ENCODE measurements around the gene SLC27A3.
"Not testable (repeated sequence)": the region's sequence is repeated elsewhere in the genome, so short reads cannot be mapped to it uniquely, and the experiment has no call there.

Gene SLC27A3

DNA sequence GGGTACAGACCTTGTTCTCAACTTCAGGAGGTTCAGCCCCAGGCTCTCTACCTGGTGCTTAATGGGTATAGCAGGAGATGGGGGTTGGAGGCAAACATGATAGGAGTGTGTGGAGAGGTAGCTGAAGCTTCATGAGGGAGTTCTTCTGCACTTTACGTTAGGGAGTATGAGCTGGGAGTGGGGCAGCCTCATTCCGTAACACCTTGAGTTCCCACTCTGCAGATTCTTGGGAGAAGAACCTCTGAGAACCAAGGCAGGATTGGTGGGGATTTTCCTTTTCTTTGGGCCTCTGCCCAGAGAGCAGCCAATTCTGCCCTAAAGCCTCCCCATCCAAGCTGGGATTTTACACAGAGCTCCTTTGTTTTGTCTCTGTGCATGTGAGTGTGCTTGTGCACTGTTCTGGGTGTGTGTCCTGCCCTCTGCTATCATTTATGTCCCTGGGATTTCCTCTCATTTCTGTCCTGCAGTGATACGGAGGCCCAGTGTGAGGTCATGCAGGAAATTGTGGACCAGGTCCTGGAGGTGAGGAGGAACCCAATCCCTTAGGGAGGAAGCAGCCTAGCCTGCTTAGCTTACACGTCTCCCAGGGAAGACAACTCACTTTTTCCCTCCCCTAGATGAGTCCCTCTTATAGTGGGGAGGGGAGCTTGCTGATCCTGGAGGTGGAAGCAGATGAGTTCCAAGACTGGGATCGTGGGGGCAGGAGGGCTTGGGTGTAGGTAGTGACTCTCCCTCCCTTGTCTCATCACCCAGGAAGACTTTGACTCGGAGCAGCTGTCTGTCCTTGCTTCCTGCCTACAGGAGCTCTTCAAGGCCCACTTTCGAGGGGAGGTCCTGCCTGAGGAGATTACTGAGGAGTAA is 11.6 kb upstream of the SLC27A3 start:
- DNase-seq, result no peak

- no peak for DNase-seq
These were observed 10.9 kb upstream of the SLC27A3 start for GRCh38 chr1:153764310-153764709.

GRCh38 chr1:153766663-153767062 is 8.5 kb upstream of the SLC27A3 start:
- DNase-seq, result not testable (repeated sequence)

- no peak for DNase-seq
These were observed 7.7 kb upstream of the SLC27A3 start for GRCh38 chr1:153767519-153767918.

DNA sequence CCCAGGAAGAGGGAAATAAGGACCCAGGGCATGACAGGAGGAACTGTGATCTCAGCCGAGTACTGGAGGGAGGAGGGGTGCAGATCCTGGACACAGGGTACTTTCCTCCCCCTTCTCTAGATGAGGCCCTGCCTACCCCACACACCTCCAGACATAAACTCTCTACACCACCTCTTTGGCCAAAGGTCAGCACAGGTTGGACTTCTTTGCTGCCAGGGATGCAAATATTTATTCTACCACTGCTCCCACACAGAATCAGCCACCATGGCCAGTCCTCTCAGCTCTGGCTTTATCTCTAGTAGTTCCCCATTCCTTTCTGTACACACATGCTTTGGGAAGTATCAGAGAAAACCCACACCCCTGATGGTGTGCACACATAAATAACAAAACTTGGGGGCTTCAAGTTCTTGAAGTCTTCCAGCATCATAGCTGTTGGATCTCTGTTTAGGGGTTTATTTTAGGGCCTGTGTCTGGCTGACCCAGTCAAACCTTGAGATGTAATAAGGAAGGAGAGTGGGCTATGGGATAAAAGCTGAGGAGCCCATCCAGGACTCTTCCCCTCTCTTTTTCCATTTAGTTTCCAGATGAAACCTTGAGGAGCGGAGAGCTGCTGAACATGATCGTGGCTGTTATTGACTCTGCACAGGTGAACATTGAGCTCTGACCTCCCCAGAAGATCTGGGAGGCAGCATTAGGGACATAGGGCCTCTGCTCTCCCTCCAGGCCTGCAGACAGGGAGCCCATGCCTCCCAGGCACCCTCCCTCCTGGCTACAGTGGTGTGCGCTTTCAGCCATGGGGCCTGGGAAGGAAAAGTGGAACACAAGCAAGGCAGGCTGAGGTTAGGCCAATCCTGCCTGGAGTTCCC is 6.7 kb upstream of the SLC27A3 start:
- DNase-seq, result no peak

GRCh38 chr1:153769221-153769620 is 6.0 kb upstream of the SLC27A3 start:
- no peak for DNase-seq

DNA sequence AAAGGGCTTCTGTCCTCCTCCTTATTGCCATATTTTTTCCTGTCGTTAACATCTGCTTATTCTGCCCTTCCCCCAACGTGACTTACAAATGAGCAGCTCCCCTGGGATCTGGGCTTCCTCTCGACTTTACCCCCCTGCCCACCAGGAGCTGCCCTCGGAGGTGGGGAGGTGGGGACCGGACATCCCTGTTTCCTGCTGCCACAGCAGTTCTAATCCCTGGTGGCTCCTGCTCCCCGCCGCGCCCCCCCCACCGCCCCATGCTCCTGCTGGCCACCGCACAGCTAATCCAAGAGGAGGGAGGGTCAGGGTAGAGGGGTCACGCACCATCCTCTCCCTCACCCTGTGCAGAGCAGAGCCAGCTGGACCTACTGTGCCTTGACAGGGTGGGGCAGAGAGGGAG is 4.4 kb upstream of the SLC27A3 start:
- DNase-seq, result no peak

GRCh38 chr1:153771261-153771660 is 3.9 kb upstream of the SLC27A3 start:
- no peak for DNase-seq

DNA sequence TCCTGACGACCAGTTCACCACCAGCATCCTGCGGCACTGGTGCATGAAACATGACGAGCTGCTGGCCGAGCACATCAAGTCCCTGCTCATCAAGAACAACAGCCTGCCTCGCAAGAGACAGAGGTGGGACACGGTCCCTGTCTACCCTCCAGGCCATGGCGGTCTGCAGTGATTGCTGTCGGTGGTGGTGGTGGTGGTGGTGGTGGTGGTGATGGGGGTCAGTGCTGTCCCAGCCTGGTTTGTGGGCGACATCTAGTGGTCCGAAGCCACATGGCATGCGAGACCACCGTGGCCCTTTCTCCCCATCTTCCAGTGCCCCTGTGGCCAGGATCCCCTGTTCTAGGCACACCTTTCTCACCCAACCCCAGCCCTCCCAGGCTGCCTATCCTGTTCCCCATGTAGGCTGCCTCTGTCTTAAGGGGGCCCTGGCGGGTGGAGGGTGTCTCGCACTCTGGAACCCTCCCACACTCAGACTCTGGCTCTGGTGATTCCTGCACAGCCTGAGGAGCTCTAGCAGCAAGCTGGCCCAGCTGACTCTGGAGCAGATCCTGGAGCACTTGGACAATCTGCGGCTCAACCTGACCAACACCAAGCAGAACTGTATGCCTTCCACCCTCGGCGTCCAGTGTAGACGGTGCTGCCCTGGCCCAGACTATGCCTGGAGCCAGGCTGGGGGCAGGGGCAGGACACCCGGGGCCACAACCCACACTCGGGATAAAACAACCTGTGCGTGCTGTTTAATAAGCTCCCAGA is 3.2 kb upstream of the SLC27A3 start:
- DNase-seq, result no peak

DNA sequence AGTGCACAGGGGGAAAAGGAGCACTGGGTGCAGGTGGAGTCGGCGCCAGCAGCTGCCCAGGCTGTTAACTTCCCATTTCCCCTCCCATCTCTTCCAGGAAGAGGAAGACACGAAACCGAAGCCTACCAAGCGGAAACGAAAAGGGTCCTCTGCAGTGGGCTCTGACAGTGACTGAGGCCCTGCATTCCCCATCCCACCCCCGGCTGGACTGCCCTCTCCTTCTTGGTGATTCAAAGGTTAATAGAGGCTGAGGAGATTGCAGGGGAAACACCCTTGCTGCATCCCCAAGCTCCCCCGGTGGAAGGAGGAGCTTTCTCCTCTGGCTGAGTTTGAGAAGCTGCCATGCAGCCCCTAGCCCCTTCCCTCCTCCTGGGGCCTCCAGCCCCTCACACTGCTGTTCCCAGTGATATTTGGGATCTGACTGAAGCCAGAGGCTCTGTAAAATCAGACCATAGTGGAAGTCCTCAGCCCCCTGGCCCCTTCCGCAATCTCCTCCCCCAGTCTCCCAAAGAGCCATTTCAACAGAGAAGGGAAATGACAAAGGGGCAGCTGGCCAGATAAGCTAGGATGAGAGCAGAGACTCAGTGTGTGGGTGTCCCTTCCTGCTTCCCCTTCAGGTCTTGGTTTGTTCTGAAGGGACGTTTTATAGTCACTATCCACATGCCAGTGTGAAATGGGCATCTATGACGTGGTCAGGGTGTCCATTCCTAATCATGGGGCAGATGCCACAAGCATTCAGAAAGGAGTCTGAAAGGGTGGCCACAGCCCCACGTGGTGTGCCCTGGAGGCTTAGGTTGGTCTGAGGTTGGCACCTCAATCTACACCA is 1.9 kb upstream of the SLC27A3 start:
- DNase-seq, result no peak

GRCh38 chr1:153774026-153774595 is 1.1 kb upstream of the SLC27A3 start:
- DNase-seq, result no peak

- DNase-seq, result peak; percentile 78
These were observed 486 bp downstream of the SLC27A3 start for GRCh38 chr1:153775458-153776327.

DNA sequence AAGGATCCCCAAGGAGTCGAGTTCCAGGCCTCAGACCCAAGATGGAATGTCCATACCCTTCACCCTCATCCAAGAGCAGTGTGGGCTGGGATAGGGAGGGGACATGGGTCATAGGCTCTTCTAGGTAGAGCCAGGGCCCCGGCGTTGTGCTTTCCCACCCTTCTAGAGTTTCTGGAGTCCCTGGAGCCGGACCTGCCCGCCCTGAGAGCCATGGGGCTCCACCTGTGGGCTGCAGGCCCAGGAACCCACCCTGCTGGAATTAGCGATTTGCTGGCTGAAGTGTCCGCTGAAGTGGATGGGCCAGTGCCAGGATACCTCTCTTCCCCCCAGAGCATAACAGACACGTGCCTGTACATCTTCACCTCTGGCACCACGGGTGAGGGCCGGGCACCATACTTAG is 1.1 kb downstream of the SLC27A3 start:
- no peak for DNase-seq

DNA sequence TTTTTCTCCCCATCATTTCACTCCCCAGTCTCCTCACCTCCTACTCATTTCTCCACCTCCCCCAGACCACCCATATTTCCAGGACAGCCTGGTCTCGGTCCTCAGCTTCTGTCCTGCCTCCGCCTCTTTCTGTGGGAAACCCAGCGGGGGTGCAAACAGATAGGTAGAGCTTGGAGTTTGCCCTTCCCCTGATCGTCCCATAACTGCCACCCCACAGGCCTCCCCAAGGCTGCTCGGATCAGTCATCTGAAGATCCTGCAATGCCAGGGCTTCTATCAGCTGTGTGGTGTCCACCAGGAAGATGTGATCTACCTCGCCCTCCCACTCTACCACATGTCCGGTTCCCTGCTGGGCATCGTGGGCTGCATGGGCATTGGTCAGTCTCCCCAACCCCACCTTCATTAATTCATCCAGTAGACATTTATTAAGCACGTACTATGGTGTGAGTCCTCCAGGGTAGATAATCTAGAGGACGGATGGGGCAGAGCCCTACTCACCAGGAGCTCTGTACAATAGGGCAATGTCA is 1.7 kb downstream of the SLC27A3 start:
- no peak for DNase-seq

DNA sequence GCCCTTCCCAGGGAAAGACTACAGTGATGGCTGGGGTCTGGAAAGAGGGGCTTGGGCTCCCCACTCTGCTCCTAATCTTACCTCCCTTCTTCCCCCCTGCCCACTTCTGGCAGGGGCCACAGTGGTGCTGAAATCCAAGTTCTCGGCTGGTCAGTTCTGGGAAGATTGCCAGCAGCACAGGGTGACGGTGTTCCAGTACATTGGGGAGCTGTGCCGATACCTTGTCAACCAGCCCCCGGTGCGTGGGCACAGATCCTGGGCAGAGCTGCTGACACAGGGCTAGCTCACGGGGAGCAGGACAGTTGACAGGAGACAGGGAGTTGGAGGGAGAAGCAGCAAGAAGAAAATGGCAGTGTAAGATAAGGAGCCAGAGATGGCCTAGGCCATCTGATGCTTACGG is 2.4 kb downstream of the SLC27A3 start:
- no peak for DNase-seq

GRCh38 chr1:153778051-153778823 is 3.0 kb downstream of the SLC27A3 start:
- no peak for DNase-seq

GRCh38 chr1:153778824-153779519 is 3.8 kb downstream of the SLC27A3 start:
- no peak for DNase-seq

DNA sequence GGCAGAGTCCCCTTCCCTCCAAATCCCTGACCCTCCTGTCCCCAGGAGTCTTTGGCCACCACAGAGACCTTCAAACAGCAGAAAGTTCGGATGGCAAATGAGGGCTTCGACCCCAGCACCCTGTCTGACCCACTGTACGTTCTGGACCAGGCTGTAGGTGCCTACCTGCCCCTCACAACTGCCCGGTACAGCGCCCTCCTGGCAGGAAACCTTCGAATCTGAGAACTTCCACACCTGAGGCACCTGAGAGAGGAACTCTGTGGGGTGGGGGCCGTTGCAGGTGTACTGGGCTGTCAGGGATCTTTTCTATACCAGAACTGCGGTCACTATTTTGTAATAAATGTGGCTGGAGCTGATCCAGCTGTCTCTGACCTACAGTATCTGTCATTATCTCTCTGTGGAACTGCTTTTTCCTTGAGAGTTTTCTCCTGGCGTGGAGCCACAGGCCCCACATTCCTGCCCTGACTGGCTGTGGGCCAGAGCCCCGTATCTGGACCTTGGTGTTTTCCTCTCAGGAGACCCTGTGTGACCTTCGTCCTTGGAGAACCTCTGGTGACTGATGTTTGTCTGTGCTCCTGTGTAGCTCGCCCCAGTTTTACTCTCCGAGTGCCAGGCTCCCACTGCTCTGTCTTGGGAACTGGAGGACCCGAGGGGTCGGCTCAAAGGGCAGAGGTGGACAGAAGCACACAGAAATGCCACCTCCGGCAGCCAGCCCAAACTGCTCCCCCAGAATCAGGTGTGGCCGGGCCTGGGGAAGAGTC is 4.8 kb downstream of the SLC27A3 start:
- DNase-seq, result no peak

Measured in NCI-H510A (cell line).